LHCN-M2 (cell line): ENCODE measurements around the gene EML1. TPM values are rescaled to one million over a fixed set of nuclear protein-coding genes. Genes with fewer than 3 reads are reported as not detected.
A peak's percentile ranks its signal among the peaks of the same experiment; 100 is the strongest.

Experiments
- DNase-seq: peaks from one replicate; pipeline ENCODE4 v3.0.0-alpha.2; 2012; ENCODE audit warnings: low read depth
- total RNA-seq: library from RNA; depleted of rRNA; stranded (reverse); fragments of >200 nt; gene quantifications from 2 replicates; pipeline ENCODE4 v1.2.3, GENCODE V29; 2014

EML1 gene
- total RNA-seq, 1 experiment from 2014 or later = 27.2 TPM

DNA sequence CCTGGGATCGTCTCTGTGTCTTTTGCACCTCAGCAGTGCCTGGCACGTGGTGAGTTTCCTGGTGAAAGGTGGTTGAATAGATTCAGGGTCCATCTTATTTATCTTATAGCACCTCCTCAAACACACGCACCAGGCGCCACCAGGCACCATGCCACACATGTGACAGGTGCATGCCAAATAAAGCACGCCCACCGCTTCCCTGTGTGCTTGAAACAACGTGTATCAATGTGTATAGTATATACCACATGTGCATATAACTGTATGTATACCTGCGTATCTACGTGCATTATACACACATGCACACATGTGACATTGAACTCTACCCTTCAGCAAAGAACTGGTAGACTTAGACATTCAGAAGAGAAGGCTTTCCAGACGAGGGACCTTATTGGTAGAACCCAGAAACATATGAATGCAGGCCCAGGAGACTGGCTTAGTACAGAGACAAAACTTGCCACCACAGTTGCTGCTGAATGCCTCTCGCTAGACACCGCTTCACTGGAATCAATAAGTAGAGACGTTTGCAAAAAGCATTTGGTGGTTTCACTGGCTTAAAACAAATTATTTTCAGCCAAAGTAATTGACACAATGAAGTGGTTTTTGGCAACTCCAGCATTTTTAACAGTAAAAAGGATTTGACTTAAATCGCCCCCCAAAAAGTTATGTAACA lies 10.0 kb downstream of the EML1 start:
- no peak for DNase-seq

GRCh38 chr14:99803803-99804202 lies 10.6 kb downstream of the EML1 start:
- no peak for DNase-seq

- DNase-seq = no peak
Observed at GRCh38 chr14:99805757-99806439, 12.7 kb downstream of the EML1 start.

DNA sequence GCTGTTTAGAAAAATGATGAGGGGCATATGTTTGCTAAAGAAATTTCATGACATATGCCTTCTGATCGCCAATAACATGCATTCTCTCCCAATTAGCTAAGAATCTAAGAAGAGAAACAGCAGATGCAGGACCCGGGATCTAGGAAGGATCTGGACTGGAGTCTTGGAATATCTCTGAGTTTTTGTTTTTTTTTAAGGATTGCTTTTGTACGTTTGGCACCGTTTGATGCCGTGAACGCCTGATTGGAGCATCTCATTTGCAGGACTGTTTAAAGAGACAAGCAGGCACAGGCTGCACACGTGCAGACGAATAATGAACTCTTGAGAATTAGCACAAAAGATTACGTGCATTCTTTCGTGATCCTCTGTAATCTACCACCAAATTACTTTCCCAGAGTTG lies 13.6 kb downstream of the EML1 start:
- DNase-seq = no peak

GRCh38 chr14:99807413-99808153 lies 14.4 kb downstream of the EML1 start:
- DNase-seq = no peak

DNA sequence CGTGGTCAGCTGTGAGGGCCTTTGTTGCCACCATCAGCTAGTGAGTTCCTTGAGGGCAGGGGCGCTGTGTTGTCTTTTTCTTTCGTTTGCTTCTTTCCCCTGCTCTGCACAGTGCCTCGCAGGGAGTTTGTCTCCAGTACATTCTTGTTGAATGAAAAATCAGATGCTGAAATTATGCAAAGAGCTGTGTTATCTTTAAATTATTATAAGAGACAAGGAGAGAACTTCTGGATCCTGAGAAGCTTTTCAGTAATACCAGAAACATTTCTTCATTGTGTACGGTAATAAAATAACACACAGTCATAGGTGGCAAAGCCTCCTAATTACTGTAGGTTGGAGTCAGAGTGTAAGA lies 14.9 kb downstream of the EML1 start:
- DNase-seq = no peak

DNA sequence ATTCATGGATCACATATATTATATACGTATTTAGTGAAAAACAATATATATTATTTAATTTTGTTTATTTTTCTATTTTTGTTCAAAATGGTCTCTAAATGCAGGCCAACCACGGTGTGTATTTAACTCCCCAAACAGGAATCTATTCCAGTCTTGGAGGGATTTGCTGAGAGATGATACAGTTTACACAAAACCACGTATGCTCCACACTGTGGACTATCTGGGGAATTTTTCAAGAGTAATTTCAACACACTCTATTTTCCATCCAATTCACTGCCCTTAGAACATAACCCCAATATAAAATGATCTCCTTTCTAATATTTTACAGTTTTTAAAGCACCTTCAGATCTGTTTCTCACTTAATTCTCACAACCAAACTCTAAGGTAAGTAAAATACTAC lies 15.3 kb downstream of the EML1 start:
- no peak for DNase-seq

GRCh38 chr14:99809360-99809759 lies 16.1 kb downstream of the EML1 start:
- DNase-seq = no peak

DNA sequence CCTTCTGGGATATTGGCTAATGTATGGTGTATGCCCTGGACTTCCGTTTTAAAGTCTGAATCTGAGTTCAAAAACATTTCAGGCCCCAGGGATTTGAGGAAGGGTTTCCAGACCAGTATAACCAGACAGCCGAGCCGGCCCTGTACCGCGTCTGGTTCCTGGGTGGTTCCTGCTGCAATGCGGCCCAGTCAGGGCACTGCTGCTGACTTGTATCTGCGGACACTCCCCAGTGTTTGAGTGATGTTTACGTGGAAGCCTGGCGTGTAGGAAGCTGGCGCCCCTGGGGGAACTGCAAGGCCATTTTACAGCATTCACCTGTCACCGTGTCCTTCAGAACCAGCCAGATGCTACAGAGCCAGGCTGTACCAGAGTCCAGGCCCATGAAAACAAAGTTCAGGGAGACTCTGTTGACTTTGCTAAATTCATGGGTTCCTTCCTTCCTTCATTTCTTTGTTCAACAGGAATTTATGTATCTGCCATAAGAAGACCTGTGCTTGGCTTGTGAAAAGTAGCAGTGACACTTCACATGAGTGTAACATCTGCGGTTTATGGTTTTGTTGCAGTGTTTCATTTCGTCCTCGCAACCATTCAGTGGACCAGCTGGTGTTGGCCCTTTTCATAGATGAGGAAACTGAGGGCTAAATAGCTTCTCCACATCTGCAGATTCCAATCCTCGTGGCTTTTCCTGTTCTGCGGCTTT lies 16.8 kb downstream of the EML1 start:
- DNase-seq = no peak

GRCh38 chr14:99810559-99810874 lies 17.3 kb downstream of the EML1 start:
- no peak for DNase-seq

DNA sequence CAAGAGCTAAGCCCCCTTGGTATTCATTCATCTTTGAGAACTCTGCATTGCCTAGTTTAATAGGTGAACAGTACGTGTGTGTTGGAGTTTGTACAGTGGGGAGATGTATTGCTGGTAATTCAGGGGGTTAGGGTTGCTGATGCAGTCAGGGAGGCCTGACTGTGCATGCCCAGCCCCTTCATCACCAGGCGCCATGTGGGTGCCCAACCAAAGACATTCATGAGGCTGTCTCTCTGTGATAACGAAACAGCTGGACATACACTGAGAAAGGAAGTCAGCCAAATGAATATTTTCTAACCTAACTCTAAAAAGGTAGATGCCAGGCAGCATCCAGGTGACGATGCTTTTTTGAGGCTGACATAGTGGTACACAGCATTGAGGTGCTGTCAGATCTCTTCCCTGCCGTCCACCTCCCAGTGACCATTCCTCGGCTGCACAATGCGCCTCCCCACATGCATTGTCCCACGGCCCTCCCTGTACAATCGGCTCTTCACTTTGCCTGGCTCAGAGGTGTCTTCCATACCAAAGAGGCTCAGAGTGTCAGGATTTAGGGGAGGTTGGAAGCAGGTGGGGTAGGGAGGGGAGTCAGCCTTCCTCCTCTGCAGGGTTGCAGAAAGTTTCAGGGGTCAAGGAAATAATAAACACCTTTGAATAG lies 19.0 kb downstream of the EML1 start:
- no peak for DNase-seq

- no peak for DNase-seq
Observed at GRCh38 chr14:99812892-99813291, 19.7 kb downstream of the EML1 start.

DNA sequence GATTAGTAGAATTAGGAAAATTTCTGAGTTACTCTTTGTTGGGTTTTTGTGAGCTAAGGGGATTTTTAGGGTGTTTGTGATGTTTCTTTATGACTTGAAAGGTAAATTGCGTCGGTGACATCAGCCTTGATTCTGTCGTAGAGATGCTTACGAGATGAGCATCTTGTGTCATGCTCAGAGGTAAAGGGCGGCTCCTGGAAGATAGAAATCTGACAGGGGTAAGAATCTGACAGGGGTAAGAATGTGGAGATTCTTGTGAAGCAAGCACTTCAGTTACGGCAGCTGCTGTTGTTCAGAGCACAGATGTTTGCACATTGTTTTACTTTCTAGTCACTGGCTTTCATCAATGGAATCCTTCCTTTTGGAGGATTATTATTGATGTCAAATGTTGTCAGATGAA lies 22.5 kb downstream of the EML1 start:
- DNase-seq = no peak

- DNase-seq = no peak
Observed at GRCh38 chr14:99816217-99816616, 23.0 kb downstream of the EML1 start.

- DNase-seq = no peak
Observed at GRCh38 chr14:99816642-99817041, 23.4 kb downstream of the EML1 start.

DNA sequence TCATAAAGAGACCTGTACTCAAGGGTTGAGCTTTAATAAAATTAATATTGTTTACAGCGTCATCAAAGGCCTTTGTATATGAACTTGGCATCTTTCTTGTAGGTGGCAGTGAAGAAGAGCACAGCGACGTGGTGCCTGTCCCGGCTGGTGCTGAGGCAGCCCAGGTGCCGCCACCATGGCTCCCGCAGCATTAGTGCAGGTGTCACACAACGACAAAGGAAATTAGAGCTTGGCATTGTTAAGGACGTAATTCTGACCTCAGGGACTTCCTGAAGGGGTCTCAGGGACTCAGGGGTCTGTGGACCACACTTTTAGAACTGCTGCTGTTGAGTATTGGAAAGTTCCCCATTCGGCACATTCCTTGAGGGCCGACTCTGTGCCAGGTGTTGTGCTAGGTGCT lies 24.1 kb downstream of the EML1 start:
- DNase-seq = no peak

DNA sequence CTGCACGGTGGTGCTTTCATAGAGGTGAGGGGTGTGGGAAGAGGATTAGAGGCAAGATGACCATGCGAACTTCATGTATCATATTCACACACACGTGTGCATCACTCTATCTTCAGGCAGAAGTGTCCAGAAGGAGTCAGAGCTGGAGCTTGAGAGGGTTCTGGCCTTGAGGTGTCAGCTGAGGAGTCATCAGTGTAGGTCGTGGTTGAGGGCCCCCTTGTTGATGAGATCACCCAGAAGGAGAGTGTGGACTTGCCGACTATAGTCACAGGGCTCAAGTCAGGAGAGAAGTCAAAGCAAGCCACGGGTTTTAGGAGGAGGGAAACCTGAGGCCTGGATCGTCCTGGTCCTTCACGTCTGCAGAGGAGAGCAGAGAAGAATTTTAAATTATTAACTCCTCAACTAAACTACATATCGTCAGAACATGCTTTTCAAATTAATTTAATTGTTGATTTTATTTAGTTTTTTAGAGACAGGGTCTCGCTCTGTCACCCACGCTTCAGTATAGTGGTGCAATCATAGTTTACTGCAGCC lies 25.4 kb downstream of the EML1 start:
- no peak for DNase-seq

DNA sequence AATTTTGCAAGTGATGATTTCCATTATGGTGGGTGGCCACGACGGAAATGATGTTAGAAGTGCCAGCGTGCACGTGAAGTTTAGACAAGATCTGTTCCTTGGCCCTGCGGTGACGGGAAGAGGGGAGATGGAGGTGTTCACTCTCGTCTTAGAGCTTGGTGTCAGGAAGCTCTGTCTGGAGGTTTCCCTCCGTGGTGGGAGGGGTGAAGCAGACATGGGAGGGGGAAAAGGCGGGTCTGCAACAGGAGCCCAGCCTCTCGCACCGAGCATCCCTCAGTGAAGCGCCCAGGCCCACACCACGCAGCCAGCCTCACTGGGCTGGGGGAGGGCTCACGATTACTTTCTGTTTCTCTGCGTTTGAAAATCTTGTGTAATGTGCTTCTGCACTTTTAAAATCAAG lies 26.3 kb downstream of the EML1 start:
- no peak for DNase-seq

DNA sequence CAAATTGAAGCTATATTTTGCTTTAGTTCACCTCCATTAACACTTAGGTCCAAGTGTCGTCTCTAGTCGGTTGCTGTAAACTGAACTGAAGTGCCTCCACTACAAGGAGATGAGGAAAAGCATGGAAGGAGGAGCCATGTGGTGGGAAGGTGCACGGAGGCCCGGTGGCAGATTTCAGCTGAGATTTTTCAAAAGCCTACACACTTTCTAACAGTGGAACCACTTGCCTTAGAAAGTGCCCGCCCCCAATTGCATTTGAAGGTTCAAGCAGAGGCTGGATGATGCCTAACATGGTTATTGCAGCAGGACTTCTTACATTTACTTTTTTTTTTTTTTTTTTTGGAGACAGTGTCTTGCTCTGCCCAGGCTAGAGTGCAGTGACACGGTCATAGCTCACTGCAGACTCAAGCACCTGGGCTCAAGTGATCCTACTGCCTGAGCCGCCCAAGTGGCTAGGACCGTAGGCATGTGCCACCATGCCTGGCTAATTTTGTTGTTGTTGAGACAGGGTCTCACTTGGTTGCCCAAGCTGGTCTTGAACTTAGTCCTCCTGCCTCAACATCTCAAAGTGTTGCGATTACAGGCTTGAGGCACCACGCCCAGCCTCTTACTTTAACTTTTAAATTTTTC lies 27.6 kb downstream of the EML1 start:
- DNase-seq = no peak

DNA sequence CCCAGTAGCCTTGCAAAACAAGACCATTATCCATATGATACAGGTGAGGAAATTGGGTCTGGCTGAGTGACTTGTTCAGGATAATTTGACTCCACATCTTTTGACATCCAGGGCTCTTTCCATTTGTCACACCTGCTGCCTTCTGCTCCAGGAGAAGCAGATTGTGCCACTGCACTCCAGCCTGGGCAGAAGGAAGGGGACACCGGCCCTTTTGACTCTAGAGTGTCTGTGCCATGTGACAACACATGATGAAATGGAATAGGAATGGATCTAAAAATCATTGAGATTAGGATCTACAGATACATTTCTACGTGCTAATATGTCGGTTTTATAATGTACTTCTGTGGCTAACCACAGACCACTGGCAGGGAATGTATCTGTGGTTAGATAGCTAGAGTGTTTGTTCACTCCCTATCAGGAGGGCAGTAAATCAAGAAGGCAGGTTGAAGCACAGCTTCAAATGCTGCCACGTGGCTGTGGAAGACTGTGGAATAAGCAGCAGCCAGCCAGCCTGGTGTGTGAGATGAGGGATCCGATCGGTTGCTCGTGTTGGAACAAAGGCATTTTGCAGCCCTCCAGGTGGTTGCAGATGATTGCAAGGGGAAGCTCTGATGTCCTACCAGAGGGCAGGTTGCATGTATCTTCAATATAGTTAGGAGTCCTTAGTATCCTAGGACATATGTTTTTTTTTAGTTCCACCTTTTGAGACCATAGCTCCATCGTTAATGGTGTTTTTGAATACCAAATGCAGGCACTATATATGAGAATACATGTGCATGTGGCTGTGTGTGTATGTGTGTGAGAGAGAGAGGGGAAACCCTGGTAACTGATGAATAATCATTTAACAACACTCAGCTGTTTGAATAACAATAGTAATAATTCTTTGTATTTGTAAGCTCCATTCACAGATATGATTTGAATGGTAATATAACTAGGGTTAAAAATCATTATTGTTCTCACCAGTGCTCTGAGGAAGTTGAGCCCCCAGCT lies 28.6 kb downstream of the EML1 start:
- peak; percentile 70 for DNase-seq
